Activated naive CD4-positive, alpha-beta T cell (primary cell): Measurements from ENCODE around the gene FARS2.

ENCODE experiments used
- DNase-seq, 4 experiments: peaks; one replicate each; lab custom pipeline; 2025; lab: John Stamatoyannopoulos, UW

FARS2 gene

GRCh38 chr6:5762561-5762968 lies 501.3 kb downstream of the FARS2 start:
- no peak for DNase-seq

GRCh38 chr6:5763407-5763806 lies 502.1 kb downstream of the FARS2 start:
- no peak for DNase-seq

DNA sequence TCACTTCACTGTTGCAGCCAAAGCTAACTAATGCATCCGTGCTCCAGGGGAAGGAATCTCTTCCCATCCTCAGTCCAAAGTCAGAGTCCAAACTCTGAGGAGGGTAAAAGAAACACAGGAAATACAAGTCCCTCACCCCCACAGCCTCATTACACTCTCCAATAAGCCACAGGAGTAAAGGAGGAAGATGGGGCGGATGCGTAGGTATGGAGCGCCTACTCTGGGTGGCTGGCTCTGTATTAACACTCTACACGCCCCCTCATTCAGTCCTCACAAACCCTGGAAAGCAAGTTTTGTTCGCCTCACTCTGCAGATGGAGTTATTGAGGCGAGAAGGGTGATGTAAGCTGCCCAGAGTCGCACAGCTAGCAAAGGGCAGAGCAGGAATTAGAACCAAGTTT lies 502.6 kb downstream of the FARS2 start:
- DNase-seq: no peak

- DNase-seq: no peak
Observed at GRCh38 chr6:5764401-5764955, 503.2 kb downstream of the FARS2 start.

DNA sequence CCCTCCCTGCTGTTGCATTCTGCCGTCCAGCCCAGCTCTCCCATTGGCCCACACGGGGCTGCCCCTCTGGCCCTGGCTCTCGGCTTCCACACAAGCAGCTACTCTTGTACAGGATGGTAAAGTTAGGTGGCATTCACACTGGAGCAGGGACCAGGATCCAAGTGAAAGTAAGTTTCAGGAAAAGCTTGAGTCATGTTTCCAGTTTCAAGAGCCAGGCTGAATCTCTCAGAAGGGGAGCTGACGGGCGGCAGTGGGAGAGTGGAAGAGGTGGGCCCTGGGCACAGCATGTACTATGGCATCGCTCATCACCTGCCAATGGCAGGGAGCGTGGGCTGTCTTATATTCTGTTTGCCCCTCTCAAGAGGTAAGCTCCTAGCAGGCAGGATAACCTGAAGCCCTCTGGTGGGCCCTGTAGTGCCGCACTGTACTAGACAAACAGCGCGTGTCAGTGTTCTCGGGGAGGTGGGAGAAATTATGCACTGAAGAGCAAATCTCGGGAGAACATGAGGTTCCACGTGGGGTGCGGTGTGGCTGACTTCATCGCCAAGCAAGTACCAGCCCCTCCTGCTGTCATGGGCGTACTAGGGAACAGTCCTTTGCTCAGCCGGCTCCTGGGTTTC lies 503.9 kb downstream of the FARS2 start:
- DNase-seq: no peak

DNA sequence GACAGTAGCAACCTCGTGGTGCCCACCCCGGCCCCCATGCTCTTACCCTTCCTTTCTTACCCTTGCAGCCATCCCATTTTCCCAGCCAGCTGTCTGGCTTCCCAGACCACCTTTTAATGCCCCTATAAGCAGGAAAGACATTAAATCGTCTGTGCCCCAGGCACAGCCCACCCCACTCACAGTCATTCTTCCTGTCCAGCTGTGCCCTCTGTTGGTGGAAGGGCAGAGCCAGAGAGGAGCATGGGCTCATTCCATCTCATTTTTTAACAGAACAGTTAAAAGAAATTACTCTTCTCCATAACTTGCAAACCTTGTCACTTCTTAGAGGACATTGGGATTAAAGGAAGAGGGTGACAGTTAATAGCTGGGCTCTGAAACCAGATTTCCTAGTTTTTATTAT lies 504.9 kb downstream of the FARS2 start:
- DNase-seq: no peak

DNA sequence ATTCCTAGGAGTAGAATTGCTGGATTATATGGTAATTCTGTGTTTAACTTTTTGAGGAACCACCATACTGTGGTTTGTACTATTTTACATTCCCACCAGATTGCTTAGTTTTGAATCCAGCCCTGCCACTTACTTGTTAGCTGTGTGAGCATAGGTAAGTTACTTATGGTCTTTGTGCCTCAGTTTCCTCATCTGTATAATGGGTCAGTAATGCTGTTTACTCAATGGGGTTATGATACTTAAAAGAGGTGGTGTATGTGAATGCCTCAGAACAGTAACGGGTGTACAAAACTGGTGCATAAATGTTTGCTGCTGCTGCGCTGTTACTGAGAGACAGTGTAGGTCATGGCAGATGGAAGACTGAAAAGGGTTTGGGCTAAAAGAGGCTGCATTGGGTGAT lies 506.2 kb downstream of the FARS2 start:
- DNase-seq: no peak

- DNase-seq: no peak
Observed at GRCh38 chr6:5771211-5771610, 509.9 kb downstream of the FARS2 start.

- no peak for DNase-seq
Observed at GRCh38 chr6:5771759-5772390, 510.6 kb downstream of the FARS2 start.

GRCh38 chr6:5772408-5773120 lies 511.3 kb downstream of the FARS2 start:
- no peak for DNase-seq

DNA sequence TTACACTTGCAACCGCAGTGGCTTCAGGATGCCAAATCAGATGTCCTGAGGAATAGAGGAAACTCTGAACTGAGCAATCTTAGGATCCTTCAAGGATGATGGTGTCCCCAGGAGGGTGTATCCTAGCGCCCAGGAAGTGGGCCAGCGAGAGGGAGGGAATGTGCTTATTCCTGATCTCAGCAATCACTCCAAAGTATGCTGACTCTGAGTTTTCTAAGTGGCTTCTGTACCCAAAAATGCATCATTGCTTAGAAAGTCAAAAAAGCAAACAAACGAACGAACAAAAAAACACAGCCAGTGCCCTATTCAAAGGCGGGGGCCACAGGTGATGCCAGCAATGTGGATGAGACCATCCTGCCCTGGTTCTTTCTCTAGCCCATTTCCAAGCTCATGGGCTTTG lies 514.8 kb downstream of the FARS2 start:
- DNase-seq: no peak

DNA sequence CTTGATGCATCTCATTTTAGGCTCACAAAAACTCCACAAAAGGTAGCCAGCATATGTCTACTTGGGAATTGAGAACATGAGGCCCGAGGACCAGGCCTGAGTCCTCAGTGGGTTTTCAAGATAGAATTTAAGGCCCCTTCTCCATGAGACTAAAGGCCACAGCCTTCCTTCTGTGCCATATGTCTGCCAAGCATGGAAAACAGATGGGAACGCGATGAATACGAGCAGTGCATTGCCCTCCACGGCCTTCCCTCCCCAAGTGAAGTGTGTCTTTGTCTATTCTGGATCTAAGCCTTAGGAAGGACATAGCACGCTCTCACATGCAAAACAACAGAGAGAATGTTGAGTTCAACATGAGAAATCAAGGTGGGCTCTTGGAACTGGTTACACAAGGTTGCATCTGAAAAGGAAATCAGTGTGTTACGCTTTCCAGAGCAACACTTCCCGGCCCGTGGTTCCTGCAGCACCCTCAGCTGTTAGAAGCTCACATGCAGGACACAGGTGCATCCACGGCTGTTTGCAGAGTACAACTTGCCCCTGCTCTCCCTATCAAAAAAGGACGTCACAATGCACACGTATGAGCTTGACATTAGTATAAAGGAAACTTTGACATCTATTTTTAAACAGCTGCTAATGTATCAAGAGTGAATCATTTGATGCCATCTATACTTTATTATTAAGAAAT lies 515.5 kb downstream of the FARS2 start:
- no peak for DNase-seq

GRCh38 chr6:5778317-5778857 lies 517.1 kb downstream of the FARS2 start:
- no peak for DNase-seq

DNA sequence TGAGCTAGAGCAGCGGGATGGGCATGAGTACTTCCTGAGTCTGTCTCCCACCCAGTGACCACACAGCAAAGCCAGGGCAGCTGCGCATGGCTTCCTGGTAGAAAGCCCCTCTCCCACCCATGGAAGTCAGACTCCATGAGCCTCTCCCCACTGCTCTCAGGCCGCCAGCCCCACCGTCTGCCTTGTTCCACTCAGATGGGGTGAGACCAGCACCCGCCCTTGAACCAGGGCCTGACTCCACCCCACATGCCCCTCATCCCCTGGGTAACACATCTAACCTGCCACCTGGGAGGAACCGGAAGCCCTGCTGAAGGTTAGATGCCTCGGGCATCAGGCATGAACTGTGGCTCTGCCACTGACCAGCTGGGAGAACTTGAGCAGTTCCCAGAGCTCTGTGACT lies 517.6 kb downstream of the FARS2 start:
- DNase-seq: no peak

DNA sequence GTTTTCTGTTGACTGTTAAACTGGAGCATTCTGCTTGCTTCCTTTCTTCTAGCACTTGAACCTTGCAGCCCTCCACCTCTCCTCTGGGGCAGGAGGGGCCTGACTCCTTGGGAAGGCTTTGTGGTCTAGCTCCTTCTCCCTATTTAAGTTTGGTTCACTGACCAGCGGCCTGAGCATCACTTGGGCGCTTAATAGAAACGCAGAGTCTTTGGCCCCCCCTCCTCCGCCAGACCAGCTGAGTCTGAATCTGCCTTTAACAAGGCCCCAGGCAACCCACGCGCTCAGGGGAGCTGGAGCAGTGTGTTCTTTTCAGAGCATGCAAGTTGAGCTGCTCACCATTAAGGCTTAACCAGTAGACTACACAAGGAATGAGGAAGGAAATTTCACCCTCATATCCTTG lies 519.7 kb downstream of the FARS2 start:
- DNase-seq: no peak

GRCh38 chr6:5781966-5782556 lies 520.7 kb downstream of the FARS2 start:
- DNase-seq: no peak

DNA sequence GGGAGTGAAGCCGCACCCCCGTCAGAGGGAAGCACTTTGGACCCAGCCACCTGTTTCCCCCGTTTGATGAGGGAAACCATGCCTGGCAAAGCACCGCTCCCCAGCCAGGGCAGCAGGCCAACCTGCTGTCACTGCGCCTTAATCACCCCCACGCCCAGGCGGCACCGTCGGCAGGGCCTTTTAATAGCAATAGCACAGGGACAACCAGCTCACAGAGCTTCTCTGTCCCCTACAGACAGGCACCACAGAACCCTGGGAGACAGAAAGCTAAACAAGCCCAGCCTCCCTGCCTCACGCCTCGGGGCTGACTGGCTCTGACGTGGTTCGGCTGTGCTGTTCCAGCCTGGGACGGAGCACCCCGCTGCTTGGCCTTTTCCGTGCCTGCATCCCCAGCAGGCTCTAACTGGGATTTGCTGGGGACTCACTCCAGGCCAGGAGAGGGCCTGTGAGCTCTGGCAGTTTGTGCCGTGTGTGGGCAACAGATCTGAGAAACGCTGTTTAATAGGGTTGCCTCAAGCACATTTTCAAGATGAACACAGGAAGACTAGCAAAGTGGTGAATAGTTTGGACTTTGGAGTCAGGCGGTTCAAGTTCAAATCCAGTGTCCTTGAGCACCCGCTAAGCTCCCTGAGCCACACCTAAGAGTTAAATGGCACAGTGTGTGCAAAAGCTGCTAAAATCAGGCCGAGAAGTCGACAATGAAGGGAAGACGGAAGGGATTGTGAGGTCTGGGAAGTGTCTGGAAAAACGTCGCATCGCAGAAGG lies 521.7 kb downstream of the FARS2 start:
- DNase-seq: no peak

DNA sequence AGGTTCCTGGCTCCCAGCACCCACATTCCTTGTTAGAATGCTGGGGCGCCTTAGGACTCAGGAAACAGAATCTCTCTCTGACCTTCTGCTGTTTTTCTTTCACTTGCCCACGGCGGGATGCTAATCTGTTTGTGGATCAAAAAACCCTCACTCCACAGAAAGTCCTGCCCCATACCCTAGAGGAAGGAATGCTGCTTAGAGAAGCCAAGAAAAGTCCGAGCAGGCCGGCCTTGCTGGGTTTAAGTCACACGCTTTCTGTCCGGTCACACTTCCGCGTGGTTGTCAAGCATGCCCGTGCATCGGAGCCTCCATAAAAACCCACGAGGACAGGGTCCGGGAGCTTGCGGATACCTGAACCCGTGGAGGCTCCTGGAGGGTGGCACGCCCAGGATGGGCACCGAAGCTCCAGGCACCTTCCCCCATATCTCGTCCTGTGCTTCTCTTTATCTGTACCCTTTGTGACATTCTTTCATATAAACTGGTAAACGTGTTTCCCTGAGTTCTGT lies 522.3 kb downstream of the FARS2 start:
- DNase-seq: no peak

DNA sequence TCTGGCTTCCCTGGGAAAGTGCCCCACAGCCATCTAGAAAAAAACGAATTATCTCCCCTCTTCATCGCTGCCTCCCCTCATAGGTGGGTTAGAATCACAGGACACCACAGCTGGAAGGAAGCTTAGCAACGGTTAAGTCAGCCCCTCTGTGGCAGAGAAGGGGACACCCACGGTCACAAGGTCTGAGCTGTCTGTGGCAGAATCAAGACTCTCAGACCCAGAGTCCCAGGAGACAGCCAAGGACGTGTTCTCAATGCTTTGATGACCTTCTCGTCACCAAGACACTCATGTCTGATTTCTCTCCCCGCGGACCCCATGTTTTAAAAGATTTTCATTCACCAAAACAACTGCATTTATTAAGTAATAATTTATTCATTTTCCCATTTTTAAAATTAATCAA lies 523.9 kb downstream of the FARS2 start:
- DNase-seq: no peak

GRCh38 chr6:5786321-5786968 lies 525.1 kb downstream of the FARS2 start:
- no peak for DNase-seq
